HG03175 (cell line): ENCODE results near the gene TGM5.
A peak's percentile ranks its signal among the peaks of the same experiment; 100 is the strongest.
"Not testable (repeated sequence)": the region's sequence is repeated elsewhere in the genome, so short reads cannot be mapped to it uniquely, and the experiment has no call there.

Experiments used
- ATAC-seq: cut with Tn5 transposase; IDR thresholded peaks from one replicate; pipeline ENCODE4 v1.9.1; 2021; ENCODE audit warnings: mild to moderate bottlenecking, moderate library complexity; ENCODE audit not compliant: unreplicated experiment

TGM5 gene

DNA sequence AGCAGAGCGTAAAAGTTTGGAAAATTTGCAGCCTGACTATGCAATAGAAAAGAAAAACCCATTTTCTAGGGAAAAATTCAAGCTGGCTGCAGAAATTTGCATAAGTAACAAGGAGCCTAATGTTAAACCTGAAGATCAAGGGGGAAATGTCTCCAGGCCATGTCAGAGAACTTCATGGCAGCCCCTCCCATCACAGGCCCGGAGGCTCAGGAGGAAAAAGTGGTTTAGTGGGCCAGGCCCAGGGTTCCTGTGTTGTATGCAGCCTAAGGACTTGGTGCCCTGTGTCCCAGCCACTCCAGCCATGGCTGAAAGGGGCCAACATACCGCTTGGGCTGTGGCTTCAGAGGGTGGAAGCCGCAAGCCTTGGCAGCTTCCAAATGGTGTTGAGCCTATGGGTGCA, 68.2 kb downstream of the TGM5 start:
- not testable (repeated sequence) for ATAC-seq

DNA sequence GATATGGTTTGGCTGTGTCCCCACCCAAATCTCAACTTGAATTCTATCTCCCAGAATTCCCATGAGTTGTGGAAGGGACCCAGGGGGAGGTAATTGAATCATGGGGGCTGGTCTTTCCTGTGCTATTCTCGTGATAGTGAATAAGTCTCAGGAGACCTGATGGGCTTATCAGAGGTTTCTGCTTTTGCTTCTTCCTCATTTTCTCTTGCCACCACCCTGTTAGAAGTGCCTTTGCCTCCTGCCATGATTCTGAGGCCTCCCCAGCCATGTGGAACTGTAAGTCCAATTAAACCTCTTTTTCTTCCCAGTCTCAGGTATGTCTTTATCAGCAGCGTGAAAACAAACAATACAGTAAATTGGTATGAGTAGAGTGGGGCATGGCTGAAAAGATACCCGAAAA, 69.0 kb downstream of the TGM5 start:
- ATAC-seq: not testable (repeated sequence)

DNA sequence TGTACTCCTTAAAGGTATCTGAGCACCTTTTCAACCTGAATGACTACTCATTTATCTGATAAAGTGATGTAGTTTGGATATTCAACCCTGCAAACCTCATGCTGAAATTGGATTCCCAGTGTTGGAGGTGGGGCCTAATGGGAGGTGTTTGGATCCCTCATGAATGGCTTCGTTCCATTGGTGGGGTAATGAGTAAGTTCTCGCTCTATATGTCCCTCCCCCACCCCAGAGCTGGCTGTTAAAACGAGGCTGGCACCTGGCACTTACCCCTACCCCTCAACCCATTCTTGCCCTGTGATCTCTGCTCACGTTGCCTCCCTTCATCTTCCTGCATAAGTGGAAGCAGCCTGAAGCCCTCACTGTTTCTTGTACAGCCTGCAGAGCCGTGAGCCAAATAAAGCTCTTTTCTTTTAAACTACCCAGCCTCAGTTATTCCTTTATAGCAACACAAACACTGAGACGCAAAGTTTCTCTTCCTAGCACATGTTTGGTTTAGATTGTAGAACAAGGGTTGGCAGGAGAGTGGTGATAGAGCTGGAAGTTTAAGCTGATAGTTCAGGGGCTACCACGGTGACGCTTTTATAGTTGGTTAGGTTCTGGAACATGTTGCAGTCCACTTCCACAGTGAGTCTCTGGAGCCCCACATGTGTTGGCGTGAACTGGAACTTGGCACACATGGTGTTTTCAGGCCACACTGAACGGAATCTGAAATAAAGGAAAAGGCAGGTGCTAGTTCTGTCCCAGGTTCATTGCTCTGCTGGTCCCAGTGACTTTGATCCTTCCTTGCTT, 69.8 kb downstream of the TGM5 start:
- no peak for ATAC-seq

DNA sequence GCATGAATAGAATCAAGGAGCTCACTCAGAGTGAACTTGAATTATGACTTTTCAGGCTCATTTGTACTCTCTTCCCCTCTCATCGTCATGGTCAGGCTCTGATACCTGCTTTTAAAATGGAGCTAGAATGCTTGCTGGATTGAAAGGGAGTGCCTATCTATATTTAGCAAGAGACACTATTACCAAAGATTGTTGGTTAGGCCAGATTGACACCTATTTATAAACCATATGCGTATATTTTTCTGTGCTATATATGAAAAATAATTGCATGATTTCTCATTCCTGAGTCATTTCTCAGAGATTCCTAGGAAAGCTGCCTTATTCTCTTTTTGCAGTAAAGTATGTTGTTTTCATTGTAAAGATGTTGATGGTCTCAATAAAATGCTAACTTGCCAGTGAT, 71.9 kb downstream of the TGM5 start:
- ATAC-seq: no peak

DNA sequence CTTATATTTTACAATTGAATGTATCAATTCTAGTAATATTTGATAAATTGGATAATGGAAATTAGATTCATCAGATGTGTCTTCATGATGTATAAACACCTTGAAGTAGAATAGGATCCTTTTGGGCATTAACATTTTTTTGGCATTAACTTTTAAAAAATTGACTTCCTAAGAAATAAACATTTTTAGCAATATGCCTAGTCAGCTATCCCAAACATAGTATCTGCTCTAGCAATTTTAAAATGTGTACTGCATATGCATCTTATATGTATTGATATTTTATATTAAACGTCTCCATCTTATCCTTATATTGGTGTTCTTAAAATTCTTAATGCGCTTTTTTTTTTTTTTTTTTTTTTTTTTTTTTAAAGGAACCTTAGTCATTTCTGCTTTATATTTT, 73.0 kb downstream of the TGM5 start:
- no peak for ATAC-seq

DNA sequence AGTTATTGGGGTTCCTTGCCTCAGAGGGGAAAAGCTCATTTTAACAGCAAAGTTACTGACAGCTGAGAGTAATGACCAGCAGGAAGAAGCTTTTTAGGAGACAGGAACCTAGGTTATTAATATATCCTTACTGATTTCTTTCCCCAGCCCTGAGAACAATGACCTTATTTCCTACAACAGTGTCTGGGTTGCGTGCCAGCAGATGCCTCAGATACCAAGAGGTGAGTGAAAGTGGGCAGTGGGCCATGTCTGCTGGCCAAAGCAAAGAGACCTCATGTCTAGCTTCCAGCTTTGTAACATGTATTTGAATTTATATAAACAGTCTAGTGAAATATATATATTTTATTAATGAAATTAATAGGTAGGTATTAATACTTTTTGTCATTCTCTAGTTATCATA, 76.5 kb downstream of the TGM5 start:
- no peak for ATAC-seq

DNA sequence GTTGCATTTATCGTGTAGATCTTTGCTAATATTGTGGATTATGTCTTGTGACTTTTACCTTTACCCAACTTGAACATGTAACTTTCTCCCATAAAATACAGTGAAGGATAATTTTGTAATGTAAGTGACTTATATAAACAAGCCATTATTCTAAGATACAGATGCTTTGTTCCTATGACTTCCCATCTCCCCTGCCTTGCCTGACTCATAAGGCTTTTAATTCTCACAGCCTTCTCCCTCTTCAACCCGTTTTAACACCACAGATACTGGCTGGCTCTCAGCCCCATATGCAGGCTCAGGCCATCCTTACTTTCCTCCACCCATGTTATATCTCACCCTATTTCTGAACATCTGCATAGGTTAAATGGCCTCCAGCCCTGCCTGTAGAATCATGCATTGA, 77.4 kb downstream of the TGM5 start:
- no peak for ATAC-seq

DNA sequence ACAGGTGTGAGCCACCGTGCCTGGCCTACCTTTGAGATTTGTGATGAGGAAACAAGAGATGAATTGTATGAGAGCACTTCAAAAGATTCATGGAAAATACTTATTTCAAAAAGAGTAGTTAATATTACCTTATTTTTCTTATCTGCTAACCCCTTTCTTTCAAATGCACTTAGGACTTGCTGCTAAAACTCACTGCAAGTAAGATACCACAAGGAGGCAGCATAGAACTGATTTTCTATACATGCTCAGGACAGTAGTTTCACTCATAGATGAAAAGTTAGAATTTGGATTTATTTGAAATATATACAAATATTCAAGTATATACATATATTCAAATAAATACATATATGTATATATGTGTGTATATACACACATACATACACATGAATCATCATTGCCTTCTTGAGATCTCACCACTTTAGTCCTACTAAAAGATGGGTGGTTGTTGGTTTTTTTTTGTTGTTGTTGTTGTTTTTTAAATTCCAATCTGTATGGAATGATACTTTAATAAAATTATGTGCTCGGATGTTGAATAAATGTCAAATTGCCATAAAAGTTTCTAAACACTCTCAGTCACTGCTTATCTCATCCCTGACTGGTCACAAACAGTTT, 79.1 kb downstream of the TGM5 start:
- no peak for ATAC-seq

DNA sequence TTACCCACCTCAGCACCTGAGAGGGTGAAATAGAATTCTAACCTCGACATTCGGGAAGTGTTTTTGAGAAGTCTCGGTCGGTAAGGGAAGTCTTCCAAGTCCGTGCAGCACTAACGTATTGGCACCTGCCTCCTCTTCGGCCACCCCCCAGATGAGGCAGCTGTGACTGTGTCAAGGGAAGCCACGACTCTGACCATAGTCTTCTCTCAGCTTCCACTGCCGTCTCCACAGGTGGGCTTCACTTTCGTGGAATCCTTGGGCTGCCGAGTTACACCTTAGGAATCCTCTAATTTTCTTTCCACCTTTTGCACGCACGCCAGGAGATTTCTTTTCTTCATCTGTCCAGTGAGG, 80.8 kb downstream of the TGM5 start:
- ATAC-seq: peak; percentile 21

DNA sequence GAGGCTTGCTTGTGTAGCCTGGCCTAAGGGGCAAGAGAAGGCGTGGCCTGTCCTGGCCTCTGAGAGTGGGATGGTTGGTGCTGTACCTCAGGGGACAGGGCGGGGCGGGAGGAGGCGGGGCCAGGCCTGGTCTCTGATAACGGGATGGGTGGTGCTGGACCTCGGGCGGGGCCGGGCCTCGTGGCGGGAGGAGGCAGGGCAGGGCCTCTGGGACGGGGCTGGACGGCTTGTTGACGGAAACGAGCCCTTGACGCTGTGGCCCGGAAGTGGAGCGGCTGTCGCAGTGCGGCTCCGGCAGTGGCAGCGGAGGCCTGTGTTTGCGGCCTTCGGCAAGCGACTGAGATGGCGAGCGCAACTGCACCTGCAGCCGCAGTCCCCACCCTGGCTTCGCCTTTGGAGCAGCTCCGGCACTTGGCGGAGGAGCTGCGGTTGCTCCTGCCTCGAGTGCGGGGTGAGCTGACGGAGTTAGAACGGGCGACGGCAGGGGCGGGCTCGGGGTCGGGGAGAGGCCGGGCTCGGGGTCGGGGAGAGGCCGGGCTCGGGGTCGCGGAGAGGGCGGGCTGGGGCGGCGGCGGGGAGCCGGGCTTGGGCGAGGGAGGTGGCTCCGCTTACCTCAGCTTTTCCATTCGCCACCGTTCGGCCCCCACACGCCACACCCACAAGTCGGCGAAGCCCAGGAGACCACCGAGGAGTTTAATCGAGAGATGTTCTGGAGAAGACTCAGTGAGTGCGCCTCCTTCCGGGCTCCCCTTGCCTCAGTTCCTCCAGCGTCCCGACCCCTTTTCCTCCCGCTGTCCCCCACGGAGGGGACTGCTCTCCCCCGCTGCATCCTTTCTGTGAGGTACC, 81.3 kb downstream of the TGM5 start, which contains the start of gene CCNDBP1:
Gene CCNDBP1 (plus strand): TSS at position 247 of the 846 bp plus-strand sequence. CDS start 96 bp downstream, at position 343.
- peak; percentile 94 for ATAC-seq

DNA sequence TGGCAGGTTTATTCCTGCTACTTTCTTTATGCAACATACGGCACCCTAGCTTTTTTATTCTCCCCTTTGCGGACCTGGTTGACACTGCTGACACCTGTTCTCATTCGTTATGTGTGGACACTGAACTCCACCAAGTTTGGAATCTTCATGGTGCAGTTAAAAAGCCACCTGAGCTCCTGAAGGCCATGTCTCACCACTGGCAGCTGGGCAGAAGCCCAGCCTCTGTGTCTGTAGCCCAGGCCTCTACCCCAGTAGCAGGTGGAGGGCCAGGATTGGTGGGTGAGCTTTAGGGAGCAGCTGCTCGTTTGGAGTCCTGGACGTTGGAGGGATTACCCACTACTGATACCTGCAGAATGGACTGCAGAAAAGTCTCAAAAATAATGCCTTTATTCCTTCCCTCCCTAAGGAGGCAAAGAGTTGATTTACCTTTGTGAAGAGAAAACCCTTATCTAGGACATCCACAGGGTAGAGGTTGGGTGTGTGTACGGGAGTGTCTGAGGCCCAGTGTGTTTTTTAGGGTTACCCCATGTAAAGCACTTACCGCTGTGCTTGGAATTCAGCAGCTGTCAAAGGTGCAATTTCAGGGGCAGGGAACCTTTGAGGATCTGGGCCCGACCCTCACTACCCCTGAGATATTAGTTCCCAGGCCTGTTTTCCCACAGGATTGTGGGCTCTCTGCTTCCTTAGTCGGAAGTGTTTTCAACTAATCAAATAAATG, 82.2 kb downstream of the TGM5 start:
- no peak for ATAC-seq

DNA sequence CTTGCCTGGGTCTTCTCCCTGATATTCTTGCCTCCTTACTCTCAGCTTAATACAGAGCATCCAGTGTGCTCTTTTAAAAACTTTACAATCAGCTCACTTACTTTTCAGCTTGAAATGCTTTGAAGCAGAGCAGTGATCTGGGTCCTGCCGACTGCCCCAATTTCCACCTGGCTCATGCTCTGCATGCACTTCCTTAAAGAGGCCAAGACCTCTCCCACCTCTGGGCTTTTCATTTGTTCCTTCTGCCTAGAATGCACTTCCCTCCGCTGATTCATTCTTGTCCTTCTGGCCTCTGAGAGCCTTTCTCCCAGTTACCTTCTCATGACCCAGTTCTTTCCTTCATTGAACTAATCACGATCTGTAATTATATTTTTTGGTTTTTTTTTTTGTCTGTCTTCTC, 83.5 kb downstream of the TGM5 start:
- ATAC-seq: no peak
